NCI-H69 (cell line): ENCODE results near the gene PACS2.

ENCODE experiments used
- DNase-seq: peaks from one replicate; lab custom pipeline; 2025; lab: John Stamatoyannopoulos, UW

PACS2 gene

DNA sequence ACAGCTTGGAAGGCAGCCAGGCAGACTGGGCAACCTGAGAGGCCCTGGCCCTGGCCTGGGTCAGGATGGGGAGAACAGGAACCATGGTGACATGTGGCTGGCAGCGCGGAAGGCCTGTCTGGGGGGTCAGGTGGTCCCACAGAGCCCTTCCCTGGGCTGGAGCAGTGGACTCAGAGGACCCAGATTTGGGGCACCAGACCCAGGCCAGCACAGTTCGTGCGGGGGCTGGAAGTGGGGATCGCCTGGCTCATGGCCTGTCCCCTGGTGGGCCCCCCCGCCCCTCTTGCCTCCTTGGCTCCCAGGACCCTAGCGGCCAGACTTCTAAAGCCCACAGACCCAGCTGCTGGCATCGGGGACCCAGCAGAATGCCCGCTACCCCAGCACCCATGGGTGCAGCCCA is 126.4 kb downstream of the PACS2 start:
- DNase-seq, result no peak

DNA sequence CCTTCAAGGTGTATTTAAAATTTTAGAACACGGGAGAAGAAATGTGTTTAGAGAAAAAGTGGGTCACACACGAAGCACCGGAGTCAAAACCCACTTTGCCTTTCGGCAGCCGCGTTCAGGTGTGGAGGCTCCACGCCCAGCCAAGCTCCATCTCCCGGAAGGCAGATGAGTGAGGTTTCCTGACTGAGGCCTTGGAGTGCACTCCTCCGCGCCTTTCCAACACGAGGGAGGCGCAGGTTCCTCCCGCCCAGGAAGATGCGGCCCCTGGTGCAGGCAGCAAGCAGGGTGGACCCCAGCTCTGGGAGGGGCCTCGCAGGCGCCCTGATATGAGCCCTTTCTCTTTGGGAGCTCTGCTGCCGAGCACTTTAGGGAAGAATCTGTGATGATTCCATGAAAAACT is 127.6 kb downstream of the PACS2 start:
- no peak for DNase-seq

DNA sequence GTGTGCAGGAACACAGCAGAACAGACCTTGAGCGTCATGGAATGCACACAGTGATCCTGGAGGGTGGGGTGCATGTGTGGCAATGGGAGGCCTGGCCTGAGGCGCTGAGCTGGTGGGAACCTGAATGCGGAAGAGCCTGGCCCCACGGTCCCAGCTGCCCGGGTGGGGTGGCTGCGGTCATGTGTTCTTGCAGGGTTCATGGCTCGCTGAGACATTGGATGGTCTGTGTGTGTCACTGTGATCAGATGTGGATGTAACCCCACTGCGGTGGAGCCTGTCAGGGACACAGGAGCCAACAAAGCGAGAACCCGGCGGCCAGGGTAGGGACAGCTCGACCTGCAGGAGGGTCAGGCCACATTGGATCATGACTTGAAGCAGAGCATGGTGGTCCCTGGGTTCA is 128.3 kb downstream of the PACS2 start:
- no peak for DNase-seq

DNA sequence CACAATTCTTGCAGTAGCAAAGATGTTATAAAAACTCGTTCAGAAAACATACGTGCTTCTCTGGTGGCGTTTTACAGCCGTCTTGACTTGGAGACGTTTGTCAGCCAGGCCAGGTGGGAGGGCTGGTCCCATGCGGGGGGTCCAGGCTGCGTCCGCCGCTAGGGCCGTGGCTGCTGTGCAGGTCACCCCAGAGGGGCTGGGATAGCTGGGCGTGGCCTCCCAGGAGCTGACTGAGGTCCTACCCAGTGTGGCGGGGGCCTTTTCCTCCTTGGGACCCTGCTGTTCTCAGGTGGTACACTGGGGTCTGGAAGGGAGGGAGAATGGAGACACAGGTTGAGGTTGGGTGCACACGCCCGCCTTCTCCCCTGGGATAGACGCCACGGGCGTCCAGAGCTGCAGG is 130.3 kb downstream of the PACS2 start:
- no peak for DNase-seq

DNA sequence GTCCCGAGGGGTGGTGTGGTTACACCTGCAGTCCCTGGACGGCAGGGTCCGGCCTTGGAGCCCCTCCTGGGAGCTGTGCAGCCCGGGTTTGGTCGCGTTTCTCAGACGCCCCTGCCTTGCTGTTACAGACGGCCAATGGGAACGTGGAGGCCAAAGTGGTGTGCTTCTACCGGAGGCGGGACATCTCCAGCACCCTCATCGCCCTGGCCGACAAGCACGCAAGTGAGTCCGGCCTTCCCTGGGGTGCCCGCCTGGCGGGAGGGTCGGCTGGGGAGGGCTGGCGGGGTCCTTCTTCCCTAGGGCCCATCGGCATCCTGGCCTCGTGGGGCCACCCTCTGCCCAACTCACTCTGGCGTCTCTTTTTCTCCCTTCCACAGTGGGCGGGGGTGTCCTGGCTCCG is 130.7 kb downstream of the PACS2 start:
- no peak for DNase-seq

DNA sequence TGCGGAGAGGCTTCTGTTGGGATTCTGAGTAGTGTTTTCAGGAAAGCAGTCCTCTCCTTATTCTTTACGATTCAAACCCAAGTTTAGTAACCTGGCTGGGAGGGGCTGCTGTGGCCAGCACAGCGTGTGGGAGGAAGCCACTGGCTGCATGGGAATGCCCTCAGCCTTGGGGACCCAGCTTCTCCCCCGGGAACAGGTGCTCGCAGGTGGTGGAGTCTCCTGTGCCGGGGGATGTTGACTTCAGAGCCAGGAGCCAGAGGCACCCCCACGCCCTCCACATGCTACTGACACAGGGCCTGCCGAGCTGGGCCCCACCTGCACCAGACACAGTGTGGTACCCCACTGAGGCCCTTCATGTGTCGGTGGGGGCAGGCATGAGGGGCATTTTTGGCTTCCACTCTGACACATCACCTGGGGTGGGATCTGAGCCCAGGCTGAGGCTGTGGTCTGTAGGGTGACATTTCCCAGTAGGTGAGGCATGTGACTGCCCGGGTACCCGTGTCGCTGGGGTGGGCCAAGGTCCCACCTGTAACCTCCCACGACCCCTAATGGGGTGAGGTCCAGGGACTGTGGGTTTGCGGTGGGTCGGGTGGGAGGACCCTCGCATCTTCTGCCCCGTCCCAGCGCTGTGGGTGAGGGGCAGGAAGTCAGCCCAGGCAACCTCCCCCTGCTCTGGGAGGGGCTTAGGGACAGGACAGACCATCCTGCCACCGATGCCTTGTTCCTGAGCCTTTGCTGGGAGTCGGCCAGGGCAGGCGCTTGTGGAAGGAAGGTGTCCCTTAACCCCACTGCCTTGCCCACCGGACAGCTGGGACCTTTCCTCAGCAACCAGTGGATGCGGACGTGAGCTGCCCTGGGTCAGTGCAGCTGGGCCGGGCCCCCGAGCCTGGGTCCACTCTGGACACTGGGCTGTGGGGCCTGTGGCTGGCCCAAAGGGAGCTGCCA is 131.6 kb downstream of the PACS2 start:
- DNase-seq, result no peak

DNA sequence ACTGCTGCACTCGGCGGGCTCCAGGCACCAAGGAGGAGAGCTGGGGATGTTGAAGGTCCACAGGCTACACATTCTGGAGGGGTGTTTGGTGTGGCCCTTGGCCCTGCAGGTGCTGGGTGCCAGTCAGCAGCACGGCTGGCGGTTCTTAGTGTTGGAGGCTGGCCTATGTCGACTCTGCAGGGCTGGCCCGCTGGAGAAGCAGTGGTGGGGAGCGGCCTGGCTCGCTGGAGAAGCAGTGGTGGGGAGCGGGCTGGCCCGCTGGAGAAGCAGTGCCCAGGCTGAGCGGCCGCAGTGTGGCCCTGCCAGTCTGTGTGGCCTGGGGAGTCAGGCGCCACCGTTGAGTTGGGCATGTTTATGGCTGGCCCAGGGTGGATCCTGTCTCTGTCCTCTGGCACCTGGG is 132.4 kb downstream of the PACS2 start:
- DNase-seq, result no peak
